HEK293 (cell line): Measurements from ENCODE around the gene DRAP1.

Experiments used
- CTCF ChIA-PET: fragments of 350-600 bp; formaldehyde crosslinking; extraction: SDS; loops from one replicate; lab custom pipeline; 2021; ENCODE audit warnings: antibody characterized with exemption; lab: Yijun Ruan, JAX
- POLR2A ChIA-PET: fragments of 300-600 bp; formaldehyde crosslinking; extraction: SDS; loops from one replicate; lab custom pipeline; 2020; ENCODE audit warnings: antibody characterized with exemption, inconsistent platforms; lab: Yijun Ruan, JAX
- H3K27ac ChIP-seq: fragments of 200-500 bp; sonication (Bioruptor generic); 2 replicates; pipeline ENCODE4 v1.5.1; 2014; ENCODE audit warnings: low read depth, low read length, control low read depth, inconsistent platforms; ENCODE audit errors: extremely low read depth
- H3K36me3 ChIP-seq, 2 experiments: fragments of 200-500 bp in 1 of 2; sonication (Bioruptor generic) in 1 of 2; 1 replicate in 1 of 2; 2 replicates in 1 of 2; pipeline ENCODE4 v1.5.1; 2014 to 2017; ENCODE audit warnings: inconsistent platforms in 2 of 2, low read length in 2 of 2; ENCODE audit not compliant: control insufficient read depth in 2 of 2, insufficient read depth in 1 of 2
- H3K4me1 ChIP-seq: fragments of 200-500 bp; sonication (Bioruptor generic); 2 replicates; pipeline ENCODE4 v1.5.1; 2014; ENCODE audit warnings: mild to moderate bottlenecking, low read length, inconsistent platforms; ENCODE audit not compliant: control insufficient read depth, insufficient read depth
- H3K4me3 ChIP-seq: 2 replicates; pipeline ENCODE4 v1.5.1; 2011; ENCODE audit warnings: low read depth, mild to moderate bottlenecking, control low read depth, low read length, moderate library complexity
- H3K9me3 ChIP-seq: fragments of 200-500 bp; sonication (Bioruptor generic); 2 replicates; pipeline ENCODE4 v1.5.1; 2014; ENCODE audit warnings: low read depth, low read length, inconsistent platforms; ENCODE audit not compliant: control insufficient read depth, insufficient read depth
- KLF16 ChIP-seq: fragments of 450-650 bp; formaldehyde crosslinking; IDR thresholded peaks from 2 replicates; pipeline ENCODE4 v1.5.1; 2017; ENCODE audit warnings: missing biosample characterization, missing genetic modification characterization
- KLF8 ChIP-seq: fragments of 450-650 bp; formaldehyde crosslinking; IDR thresholded peaks from 2 replicates; pipeline ENCODE4 v1.5.1; 2016; ENCODE audit warnings: missing biosample characterization, missing genetic modification characterization
- KLF9 ChIP-seq: fragments of 450-650 bp; formaldehyde crosslinking; IDR thresholded peaks from 2 replicates; pipeline ENCODE4 v1.5.1; 2016; ENCODE audit warnings: missing biosample characterization, missing genetic modification characterization, low read depth
- SCRT2 ChIP-seq: fragments of 450-650 bp; formaldehyde crosslinking; IDR thresholded peaks from 2 replicates; pipeline ENCODE4 v1.5.1; 2016; ENCODE audit warnings: missing biosample characterization, missing genetic modification characterization
- SP3 ChIP-seq: fragments of 450-650 bp; formaldehyde crosslinking; IDR thresholded peaks from 2 replicates; pipeline ENCODE4 v1.5.1; 2016; ENCODE audit warnings: missing biosample characterization, missing genetic modification characterization
- WT1 ChIP-seq: fragments of 450-650 bp; formaldehyde crosslinking; IDR thresholded peaks from 2 replicates; pipeline ENCODE4 v1.5.1; 2016; ENCODE audit warnings: missing biosample characterization, missing genetic modification characterization
- YY1 ChIP-seq: fragments of 450-650 bp; formaldehyde crosslinking; IDR thresholded peaks from 2 replicates; pipeline ENCODE4 v1.5.1; 2018; ENCODE audit warnings: missing biosample characterization, missing genetic modification characterization
- YY2 ChIP-seq: fragments of 450-650 bp; formaldehyde crosslinking; IDR thresholded peaks from 2 replicates; pipeline ENCODE4 v1.5.1; 2016; ENCODE audit warnings: missing biosample characterization, missing genetic modification characterization
- ZBTB20 ChIP-seq: fragments of 450-650 bp; formaldehyde crosslinking; IDR thresholded peaks from 2 replicates; pipeline ENCODE4 v1.5.1; 2016; ENCODE audit warnings: missing biosample characterization, missing genetic modification characterization
- ZBTB7A ChIP-seq: fragments of 450-650 bp; formaldehyde crosslinking; IDR thresholded peaks from 2 replicates; pipeline ENCODE4 v1.5.1; 2016; ENCODE audit warnings: low read depth, missing biosample characterization, missing genetic modification characterization
- ZFP37 ChIP-seq: fragments of 450-650 bp; formaldehyde crosslinking; IDR thresholded peaks from 2 replicates; pipeline ENCODE4 v1.5.1; 2016; ENCODE audit warnings: missing biosample characterization, missing genetic modification characterization
- ZNF121 ChIP-seq: fragments of 450-650 bp; formaldehyde crosslinking; IDR thresholded peaks from 2 replicates; pipeline ENCODE4 v1.5.1; 2016; ENCODE audit warnings: missing biosample characterization, missing genetic modification characterization
- ZNF19 ChIP-seq: fragments of 450-650 bp; formaldehyde crosslinking; IDR thresholded peaks from 2 replicates; pipeline ENCODE4; 2016; ENCODE audit warnings: missing biosample characterization, missing genetic modification characterization, low read depth
- ZNF521 ChIP-seq: fragments of 450-650 bp; formaldehyde crosslinking; IDR thresholded peaks from 2 replicates; pipeline ENCODE4 v1.5.1; 2017; ENCODE audit warnings: missing biosample characterization, mild to moderate bottlenecking, missing genetic modification characterization
- ZNF529 ChIP-seq: fragments of 450-650 bp; formaldehyde crosslinking; IDR thresholded peaks from 2 replicates; pipeline ENCODE4 v1.5.1; 2017; ENCODE audit warnings: missing genetic modification characterization, missing biosample characterization; ENCODE audit not compliant: insufficient replicate concordance
- ZNF747 ChIP-seq: fragments of 450-650 bp; formaldehyde crosslinking; IDR thresholded peaks from 2 replicates; pipeline ENCODE4 v1.5.1; 2016; ENCODE audit warnings: missing biosample characterization, missing genetic modification characterization
- ZNF776 ChIP-seq: fragments of 450-650 bp; formaldehyde crosslinking; IDR thresholded peaks from 2 replicates; pipeline ENCODE4 v1.5.0; 2017; ENCODE audit warnings: missing biosample characterization, missing genetic modification characterization, borderline replicate concordance
- TF ChIP-seq, protein P1 (sequence below): fragments of 450-650 bp; formaldehyde crosslinking; IDR thresholded peaks from 2 replicates; pipeline ENCODE4 v1.5.1; 2016; ENCODE audit warnings: missing biosample characterization, missing genetic modification characterization
- TF ChIP-seq, protein P2 (sequence below): fragments of 450-650 bp; formaldehyde crosslinking; IDR thresholded peaks from 2 replicates; pipeline ENCODE4 v1.5.1; 2016; ENCODE audit warnings: missing biosample characterization, missing genetic modification characterization
- TF ChIP-seq, protein P3 (sequence below): fragments of 450-650 bp; formaldehyde crosslinking; IDR thresholded peaks from 2 replicates; pipeline ENCODE4 v1.5.1; 2016; ENCODE audit warnings: missing biosample characterization, missing genetic modification characterization
- TF ChIP-seq, protein P4 (sequence below): fragments of 450-650 bp; IDR thresholded peaks from 2 replicates; pipeline ENCODE4 v1.5.1; 2018; ENCODE audit warnings: missing biosample characterization, missing genetic modification characterization
- TF ChIP-seq, protein P5 (sequence below): fragments of 450-650 bp; formaldehyde crosslinking; IDR thresholded peaks from 2 replicates; pipeline ENCODE4 v1.5.1; 2016; ENCODE audit warnings: missing biosample characterization, missing genetic modification characterization

Gene DRAP1

DNA sequence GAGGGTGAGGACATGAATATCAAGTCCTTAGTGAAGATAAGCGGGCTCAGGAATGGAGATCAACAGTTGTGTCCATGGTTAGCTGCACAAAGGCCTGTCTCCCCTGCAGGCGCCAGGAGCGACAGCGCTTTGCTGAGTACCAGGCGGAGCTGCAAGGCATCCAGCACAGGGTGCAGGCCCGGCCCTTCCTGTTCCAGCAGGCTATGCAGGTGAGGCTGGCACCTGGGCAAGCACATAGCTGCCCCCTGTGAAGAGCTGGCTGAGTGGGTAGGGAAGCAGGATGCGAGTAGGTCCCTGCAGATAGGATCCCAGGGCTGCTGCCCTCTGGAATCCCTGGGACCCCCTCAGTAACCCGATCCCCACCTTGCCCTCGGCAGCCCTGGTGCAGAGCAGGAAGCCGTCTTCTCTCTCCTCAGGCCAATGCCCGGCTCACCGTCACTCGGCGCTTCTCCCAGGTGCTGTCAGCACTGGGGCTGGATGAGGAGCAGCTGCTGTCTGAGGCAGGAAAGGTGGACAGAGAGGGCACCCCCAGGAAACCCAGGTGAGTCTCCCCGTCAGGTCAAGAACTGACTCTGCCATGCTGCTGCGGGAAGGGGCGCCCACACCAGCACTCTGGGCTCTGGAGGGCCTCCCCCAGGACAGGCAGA, 39.7 kb downstream of the DRAP1 start:
- H3K36me3 ChIP-seq: peaks cover 0 to 3% of the 10 kb centered on the region in 2 experiments; a peak in 1 of 3 replicates
- no peak for TF ChIP-seq YY1 (tag by site-specific recombination)
- TF ChIP-seq ZNF19 (tag by site-specific recombination): no peak
- 0 out of 2 replicates have a peak, but pooled peaks have one; percentile 35 for TF ChIP-seq SCRT2 (tag by site-specific recombination)
- H3K9me3 ChIP-seq: no peaks in the 10 kb centered on the region
- H3K4me1 ChIP-seq: no peaks in the 10 kb centered on the region
- no peak overlapping the region for H3K4me3 ChIP-seq
- ChIA-PET POLR2A (interaction anchor here (0.6 kb wide), 2 partner anchors 35 to 38 kb away, joined by 3 read pairs; no protein-coding TSS in a partner anchor), CTCF (interaction anchor here (0.8 to 1.1 kb wide), 3 partner anchors 13 to 99 kb away, joined by 4 to 5 read pairs (median 4); no protein-coding TSS in a partner anchor)
- no peak overlapping the region for H3K27ac ChIP-seq

DNA sequence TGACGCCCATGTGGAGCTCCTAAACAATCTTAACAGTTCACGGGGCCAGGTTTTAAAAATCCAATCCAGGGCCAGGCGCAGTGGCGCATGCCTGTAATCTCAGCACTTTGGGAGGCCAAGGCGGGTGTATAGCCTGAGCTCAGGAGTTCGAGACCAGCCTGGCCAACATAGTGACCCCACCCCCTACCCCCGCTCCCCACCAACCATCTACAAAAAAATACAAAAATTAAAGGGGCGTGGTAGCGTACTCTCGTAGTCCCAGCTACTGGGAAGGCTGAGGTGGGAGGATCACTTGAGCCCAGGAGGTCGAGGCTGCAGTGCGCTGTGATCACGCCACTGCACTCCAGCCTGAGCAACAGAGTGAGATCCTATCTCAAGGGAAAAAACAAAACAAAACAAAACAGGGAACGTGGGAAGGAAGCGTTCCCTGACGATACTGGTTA, 41.6 kb downstream of the DRAP1 start:
- H3K4me3 ChIP-seq: peak overlapping the region; percentile 89

DNA sequence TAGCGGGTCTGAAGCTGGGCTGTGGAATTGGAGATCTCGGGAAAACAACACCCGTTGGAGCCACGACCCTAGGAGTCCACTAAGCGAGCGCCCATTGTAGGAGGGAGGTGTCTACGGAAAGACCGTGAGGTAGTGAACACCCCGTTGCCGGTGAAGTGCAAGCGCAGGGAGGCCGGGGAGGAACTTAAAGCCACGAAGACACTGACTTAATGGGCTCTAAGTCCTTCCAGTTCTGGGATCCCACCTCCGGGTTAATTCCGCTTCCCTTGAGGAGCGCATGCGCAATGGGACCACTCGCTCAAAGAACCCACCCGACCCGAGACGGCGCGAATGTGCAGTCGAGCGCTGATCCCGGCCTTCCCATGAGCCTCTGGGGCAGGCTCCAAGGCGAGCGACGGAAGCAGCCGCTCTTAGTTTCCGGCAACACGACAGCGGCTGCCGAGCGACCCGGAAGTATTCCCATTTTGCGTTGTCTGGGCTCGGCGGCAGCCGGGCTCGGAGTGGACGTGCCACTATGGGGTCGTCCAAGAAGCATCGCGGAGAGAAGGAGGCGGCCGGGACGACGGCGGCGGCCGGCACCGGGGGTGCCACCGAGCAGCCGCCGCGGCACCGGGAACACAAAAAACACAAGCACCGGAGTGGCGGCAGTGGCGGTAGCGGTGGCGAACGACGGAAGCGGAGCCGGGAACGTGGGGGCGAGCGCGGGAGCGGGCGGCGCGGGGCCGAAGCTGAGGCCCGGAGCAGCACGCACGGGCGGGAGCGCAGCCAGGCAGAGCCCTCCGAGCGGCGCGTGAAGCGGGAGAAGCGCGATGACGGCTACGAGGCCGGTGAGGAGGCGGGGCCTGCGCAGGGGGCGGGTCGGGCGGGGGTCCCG, 42.3 kb downstream of the DRAP1 start, which contains the start of gene SART1:
SART1 (plus strand) TSS at position 468 of the 874 bp plus-strand sequence; CDS start at position 515, 47 bp downstream.
- ChIA-PET CTCF (interaction anchor here (0.7 to 3.2 kb wide), 4 partner anchors 72 to 421 kb away, joined by 4 to 16 read pairs (median 4); partner anchors contain the start of genes CCDC85B and FIBP), POLR2A (interaction anchor here (0.9 to 1.8 kb wide), 5 partner anchors 10 to 102 kb away, joined by 3 to 8 read pairs (median 4); partner anchors contain the start of genes BANF1, CCDC85B and EIF1AD)
- Histone ChIP-seq H3K27ac (peak within 1 kb of the TSS; percentile 77), H3K9me3 (no peaks in the 10 kb centered on the region), H3K36me3 (peaks cover 0 to 29% of the 10 kb centered on the region in 2 experiments; a peak in 1 of 3 replicates), H3K4me1 (no peaks in the 10 kb centered on the region), H3K4me3 (peak within 1 kb of the TSS; percentile 89)
- peak; percentile 41; the same call in 1 of the 2 replicates for TF ChIP-seq YY2 (tag by site-specific recombination)
- peak; percentile 61 for TF ChIP-seq SP3 (tag by site-specific recombination)
- peak; percentile 64 for TF ChIP-seq YY1 (tag by site-specific recombination)
- TF ChIP-seq ZBTB20 (tag by site-specific recombination): peak; percentile 5; the same call in 1 of the 2 replicates
- TF ChIP-seq, protein P1, sequence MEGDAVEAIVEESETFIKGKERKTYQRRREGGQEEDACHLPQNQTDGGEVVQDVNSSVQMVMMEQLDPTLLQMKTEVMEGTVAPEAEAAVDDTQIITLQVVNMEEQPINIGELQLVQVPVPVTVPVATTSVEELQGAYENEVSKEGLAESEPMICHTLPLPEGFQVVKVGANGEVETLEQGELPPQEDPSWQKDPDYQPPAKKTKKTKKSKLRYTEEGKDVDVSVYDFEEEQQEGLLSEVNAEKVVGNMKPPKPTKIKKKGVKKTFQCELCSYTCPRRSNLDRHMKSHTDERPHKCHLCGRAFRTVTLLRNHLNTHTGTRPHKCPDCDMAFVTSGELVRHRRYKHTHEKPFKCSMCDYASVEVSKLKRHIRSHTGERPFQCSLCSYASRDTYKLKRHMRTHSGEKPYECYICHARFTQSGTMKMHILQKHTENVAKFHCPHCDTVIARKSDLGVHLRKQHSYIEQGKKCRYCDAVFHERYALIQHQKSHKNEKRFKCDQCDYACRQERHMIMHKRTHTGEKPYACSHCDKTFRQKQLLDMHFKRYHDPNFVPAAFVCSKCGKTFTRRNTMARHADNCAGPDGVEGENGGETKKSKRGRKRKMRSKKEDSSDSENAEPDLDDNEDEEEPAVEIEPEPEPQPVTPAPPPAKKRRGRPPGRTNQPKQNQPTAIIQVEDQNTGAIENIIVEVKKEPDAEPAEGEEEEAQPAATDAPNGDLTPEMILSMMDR: no peak
- TF ChIP-seq ZNF521: no peak
- no peak for TF ChIP-seq ZBTB7A
- no peak for TF ChIP-seq ZNF747
- TF ChIP-seq ZFP37 (tag by site-specific recombination): no peak
- TF ChIP-seq, protein P2, sequence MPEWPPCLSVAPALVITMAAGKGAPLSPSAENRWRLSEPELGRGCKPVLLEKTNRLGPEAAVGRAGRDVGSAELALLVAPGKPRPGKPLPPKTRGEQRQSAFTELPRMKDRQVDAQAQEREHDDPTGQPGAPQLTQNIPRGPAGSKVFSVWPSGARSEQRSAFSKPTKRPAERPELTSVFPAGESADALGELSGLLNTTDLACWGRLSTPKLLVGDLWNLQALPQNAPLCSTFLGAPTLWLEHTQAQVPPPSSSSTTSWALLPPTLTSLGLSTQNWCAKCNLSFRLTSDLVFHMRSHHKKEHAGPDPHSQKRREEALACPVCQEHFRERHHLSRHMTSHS (tag by site-specific recombination): no peak
- TF ChIP-seq, protein P3, sequence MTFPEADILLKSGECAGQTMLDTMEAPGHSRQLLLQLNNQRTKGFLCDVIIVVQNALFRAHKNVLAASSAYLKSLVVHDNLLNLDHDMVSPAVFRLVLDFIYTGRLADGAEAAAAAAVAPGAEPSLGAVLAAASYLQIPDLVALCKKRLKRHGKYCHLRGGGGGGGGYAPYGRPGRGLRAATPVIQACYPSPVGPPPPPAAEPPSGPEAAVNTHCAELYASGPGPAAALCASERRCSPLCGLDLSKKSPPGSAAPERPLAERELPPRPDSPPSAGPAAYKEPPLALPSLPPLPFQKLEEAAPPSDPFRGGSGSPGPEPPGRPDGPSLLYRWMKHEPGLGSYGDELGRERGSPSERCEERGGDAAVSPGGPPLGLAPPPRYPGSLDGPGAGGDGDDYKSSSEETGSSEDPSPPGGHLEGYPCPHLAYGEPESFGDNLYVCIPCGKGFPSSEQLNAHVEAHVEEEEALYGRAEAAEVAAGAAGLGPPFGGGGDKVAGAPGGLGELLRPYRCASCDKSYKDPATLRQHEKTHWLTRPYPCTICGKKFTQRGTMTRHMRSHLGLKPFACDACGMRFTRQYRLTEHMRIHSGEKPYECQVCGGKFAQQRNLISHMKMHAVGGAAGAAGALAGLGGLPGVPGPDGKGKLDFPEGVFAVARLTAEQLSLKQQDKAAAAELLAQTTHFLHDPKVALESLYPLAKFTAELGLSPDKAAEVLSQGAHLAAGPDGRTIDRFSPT (tag by site-specific recombination): no peak

More for the DNA sequence above, 41.6 kb downstream of the DRAP1 start:
- Histone ChIP-seq H3K27ac (peak overlapping the region; percentile 77), H3K36me3 (peaks cover 0 to 23% of the 10 kb centered on the region in 2 experiments; a peak in 1 of 3 replicates), H3K9me3 (no peaks in the 10 kb centered on the region), H3K4me1 (no peaks in the 10 kb centered on the region)
- TF ChIP-seq KLF16 (tag by site-specific recombination): no peak
- 0 out of 2 replicates have a peak, but pooled peaks have one; percentile 20 for TF ChIP-seq KLF9
- TF ChIP-seq, protein P4, sequence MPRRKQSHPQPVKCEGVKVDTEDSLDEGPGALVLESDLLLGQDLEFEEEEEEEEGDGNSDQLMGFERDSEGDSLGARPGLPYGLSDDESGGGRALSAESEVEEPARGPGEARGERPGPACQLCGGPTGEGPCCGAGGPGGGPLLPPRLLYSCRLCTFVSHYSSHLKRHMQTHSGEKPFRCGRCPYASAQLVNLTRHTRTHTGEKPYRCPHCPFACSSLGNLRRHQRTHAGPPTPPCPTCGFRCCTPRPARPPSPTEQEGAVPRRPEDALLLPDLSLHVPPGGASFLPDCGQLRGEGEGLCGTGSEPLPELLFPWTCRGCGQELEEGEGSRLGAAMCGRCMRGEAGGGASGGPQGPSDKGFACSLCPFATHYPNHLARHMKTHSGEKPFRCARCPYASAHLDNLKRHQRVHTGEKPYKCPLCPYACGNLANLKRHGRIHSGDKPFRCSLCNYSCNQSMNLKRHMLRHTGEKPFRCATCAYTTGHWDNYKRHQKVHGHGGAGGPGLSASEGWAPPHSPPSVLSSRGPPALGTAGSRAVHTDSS (tag by site-specific recombination): no peak
- TF ChIP-seq WT1: 0 out of 2 replicates have a peak, but pooled peaks have one; percentile 13
- no peak for TF ChIP-seq ZNF529 (tag by site-specific recombination)
- TF ChIP-seq ZNF776: no peak
- TF ChIP-seq KLF8: no peak
- TF ChIP-seq, protein P5, sequence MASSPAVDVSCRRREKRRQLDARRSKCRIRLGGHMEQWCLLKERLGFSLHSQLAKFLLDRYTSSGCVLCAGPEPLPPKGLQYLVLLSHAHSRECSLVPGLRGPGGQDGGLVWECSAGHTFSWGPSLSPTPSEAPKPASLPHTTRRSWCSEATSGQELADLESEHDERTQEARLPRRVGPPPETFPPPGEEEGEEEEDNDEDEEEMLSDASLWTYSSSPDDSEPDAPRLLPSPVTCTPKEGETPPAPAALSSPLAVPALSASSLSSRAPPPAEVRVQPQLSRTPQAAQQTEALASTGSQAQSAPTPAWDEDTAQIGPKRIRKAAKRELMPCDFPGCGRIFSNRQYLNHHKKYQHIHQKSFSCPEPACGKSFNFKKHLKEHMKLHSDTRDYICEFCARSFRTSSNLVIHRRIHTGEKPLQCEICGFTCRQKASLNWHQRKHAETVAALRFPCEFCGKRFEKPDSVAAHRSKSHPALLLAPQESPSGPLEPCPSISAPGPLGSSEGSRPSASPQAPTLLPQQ (tag by site-specific recombination): no peak
- 0 out of 2 replicates have a peak, but pooled peaks have one; percentile 24 for TF ChIP-seq ZNF121 (tag by site-specific recombination)
- ChIA-PET POLR2A (interaction anchor here (0.9 to 1.8 kb wide), 3 partner anchors 9 to 101 kb away, joined by 3 to 8 read pairs (median 5); partner anchors contain the start of gene CCDC85B), CTCF (interaction anchor here (0.6 to 3.2 kb wide), 4 partner anchors 25 to 181 kb away, joined by 3 to 16 read pairs (median 4); partner anchors contain the start of genes CCDC85B and FIBP)
